ENCODE results near the gene CYB561. TPM values are rescaled to one million over a fixed set of nuclear protein-coding genes. Genes with fewer than 3 reads are reported as not detected.

Gene CYB561
- total and polyA plus RNA-seq, 9 of the 15 experiments (the other 6 are each of a cell fraction or from before 2014, with no cell fraction given) = 4.0 to 30.8 (median 17.4) TPM

DNA sequence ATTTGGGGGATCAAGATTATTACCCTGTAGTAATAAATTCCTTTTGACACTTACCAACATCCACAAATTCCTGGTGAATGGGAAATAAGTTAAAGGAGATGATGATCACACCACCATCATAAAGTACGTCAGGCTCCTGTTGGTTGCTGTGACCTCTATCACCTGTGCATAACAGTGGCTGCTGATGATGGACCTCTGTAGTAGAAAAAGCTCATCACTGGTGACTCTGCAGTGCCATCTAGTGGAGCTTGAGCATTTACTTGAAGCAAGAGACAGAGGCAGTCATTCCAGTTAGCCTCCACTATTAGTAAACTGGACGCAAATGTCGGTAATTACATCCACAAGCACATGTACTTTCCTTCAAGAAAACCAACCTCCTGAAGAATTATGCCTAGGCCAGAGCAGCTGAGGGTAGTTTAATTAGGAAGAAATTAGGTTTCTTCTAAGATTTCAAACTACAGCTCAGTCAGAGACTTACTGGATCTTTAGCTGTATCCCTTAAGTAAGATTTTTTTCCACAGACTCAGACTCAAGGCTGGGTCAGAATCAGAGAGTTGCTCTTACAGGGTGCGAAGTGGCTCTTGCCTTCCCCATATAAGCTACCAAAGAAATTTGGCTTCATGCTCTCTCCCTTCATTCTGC, 39.3 kb downstream of the CYB561 start (continued):
- no peak for TF ChIP-seq ZNF445 (CRISPR knock-in tag; IDR thresholded peaks at IDR 0.05; ENCODE audit: low read depth)
- no peak for TF ChIP-seq ZNF232 (CRISPR knock-in tag; IDR thresholded peaks at IDR 0.05)
- TF ChIP-seq NBN (IDR thresholded peaks at IDR 0.05; ENCODE audit: low read depth) = peak; percentile 44; the same call in 1 of the 2 replicates
- no peak for TF ChIP-seq THRA (IDR thresholded peaks at IDR 0.05)
- peak; percentile 79 for TF ChIP-seq DEAF1 (CRISPR knock-in tag; IDR thresholded peaks at IDR 0.05)
- TF ChIP-seq KAT2B (IDR thresholded peaks at IDR 0.05; ENCODE audit: low read depth, low read length) = no peak
- TF ChIP-seq XRCC5 (IDR thresholded peaks at IDR 0.05; ENCODE audit: low read depth, low read length) = 0 out of 2 replicates have a peak, but pooled peaks have one; percentile 37
- TF ChIP-seq BCOR (IDR thresholded peaks at IDR 0.05) = no peak
- TF ChIP-seq ATF7 (IDR thresholded peaks at IDR 0.05) = peak; percentile 21; the same call in 1 of the 2 replicates
- TF ChIP-seq RAD21 (CRISPR knock-in tag; conservative IDR thresholded peaks at IDR 0.05 in 1 of 2, IDR thresholded peaks at IDR 0.05 in 1 of 2) = peak; percentile 83 to 93
- TF ChIP-seq RB1 (IDR thresholded peaks at IDR 0.05; ENCODE audit: low read depth) = 0 out of 2 replicates have a peak, but pooled peaks have one; percentile 36
- TF ChIP-seq ESRRA (IDR thresholded peaks at IDR 0.05; ENCODE audit: borderline replicate concordance, low read depth) = 0 out of 2 replicates have a peak, but pooled peaks have one; percentile 9
- TF ChIP-seq STAT5A (IDR thresholded peaks at IDR 0.05; ENCODE audit: borderline replicate concordance, low read length) = peak; percentile 15; the same call in 1 of the 2 replicates
- TF ChIP-seq, protein P1, sequence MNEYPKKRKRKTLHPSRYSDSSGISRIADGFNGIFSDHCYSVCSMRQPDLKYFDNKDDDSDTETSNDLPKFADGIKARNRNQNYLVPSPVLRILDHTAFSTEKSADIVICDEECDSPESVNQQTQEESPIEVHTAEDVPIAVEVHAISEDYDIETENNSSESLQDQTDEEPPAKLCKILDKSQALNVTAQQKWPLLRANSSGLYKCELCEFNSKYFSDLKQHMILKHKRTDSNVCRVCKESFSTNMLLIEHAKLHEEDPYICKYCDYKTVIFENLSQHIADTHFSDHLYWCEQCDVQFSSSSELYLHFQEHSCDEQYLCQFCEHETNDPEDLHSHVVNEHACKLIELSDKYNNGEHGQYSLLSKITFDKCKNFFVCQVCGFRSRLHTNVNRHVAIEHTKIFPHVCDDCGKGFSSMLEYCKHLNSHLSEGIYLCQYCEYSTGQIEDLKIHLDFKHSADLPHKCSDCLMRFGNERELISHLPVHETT (CRISPR knock-in tag; conservative IDR thresholded peaks at IDR 0.05 in 1 of 2, IDR thresholded peaks at IDR 0.05 in 1 of 2) = peak in 1 of 2 experiments; percentile 29; a peak in 1 of 4 replicates
- TF ChIP-seq MEIS2 (IDR thresholded peaks at IDR 0.05; ENCODE audit: partially characterized antibody) = peak; percentile 18
- TF ChIP-seq, protein P2, sequence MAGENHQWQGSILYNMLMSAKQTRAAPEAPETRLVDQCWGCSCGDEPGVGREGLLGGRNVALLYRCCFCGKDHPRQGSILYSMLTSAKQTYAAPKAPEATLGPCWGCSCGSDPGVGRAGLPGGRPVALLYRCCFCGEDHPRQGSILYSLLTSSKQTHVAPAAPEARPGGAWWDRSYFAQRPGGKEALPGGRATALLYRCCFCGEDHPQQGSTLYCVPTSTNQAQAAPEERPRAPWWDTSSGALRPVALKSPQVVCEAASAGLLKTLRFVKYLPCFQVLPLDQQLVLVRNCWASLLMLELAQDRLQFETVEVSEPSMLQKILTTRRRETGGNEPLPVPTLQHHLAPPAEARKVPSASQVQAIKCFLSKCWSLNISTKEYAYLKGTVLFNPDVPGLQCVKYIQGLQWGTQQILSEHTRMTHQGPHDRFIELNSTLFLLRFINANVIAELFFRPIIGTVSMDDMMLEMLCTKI (IDR thresholded peaks at IDR 0.05; ENCODE audit: partially characterized antibody) = no peak
- peak; percentile 84 for TF ChIP-seq CTBP1 (IDR thresholded peaks at IDR 0.05; ENCODE audit: borderline replicate concordance)
- TF ChIP-seq CREM (IDR thresholded peaks at IDR 0.05; ENCODE audit: low read depth) = peak; percentile 47
- TF ChIP-seq PML (IDR thresholded peaks at IDR 0.05; ENCODE audit: low read length) = no peak
